ENCODE data around the gene SIK2.
"Not testable (repeated sequence)": the region's sequence is repeated elsewhere in the genome, so short reads cannot be mapped to it uniquely, and the experiment has no call there.

Gene SIK2

DNA sequence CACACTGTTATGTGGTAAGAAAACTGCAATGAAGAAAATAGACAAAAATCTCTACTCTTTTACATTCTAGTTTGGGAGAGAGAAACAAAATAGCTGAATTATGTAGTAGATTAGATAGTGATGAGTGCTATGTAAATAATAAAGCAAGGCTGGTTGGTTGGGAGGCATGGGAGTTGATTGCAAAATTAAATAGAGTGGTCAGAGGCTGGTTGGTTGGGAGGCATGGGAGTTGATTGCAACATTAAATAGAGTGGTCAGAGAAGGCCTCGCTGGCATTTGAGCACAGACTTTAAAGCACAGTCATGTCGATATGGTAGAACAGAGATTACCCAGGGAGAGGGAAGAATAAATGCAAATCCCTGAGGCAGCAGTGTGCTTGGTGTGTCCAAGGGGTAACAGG, 22.4 kb downstream of the SIK2 start:
- DNase-seq (ENCODE audit: low spot score): no peak

DNA sequence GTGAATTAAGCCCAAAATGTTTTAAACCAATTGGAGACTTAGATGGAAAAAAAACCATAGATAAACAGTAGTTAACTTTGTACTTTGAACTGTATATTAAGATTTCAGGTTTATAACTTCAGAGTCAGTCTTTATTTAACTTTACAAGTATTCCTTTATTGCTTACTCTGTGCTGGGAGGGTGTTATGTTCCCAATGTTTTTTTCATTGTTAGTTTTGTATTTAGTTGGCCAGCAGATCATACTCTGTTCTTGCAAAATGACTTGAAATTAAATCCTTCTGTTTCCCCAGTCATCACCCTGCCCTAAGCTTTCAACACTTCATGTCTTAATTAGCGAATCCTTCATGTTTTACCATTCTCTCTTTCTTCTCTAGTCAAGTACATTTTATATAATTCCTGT, 25.3 kb downstream of the SIK2 start:
- DNase-seq (ENCODE audit: low spot score): peak; percentile 20

DNA sequence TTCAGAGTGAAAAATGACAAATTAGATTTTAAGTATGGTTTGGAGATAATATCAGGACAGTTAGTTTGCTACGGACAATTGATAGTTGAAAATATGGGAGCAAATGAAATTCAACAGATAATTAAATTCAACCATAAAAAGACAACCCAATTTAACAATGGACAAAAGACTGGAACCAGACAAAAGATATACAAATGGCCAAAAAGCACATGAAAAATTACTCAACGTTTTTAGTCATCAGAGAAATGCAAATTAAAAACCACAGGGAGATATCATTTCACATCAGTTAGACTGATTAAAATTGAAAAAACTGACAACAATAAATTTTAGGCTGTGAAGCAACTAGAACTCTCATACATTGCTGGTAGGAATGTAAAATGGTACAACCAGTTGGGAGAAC, 27.2 kb downstream of the SIK2 start:
- no peak for DNase-seq (ENCODE audit: low spot score)

DNA sequence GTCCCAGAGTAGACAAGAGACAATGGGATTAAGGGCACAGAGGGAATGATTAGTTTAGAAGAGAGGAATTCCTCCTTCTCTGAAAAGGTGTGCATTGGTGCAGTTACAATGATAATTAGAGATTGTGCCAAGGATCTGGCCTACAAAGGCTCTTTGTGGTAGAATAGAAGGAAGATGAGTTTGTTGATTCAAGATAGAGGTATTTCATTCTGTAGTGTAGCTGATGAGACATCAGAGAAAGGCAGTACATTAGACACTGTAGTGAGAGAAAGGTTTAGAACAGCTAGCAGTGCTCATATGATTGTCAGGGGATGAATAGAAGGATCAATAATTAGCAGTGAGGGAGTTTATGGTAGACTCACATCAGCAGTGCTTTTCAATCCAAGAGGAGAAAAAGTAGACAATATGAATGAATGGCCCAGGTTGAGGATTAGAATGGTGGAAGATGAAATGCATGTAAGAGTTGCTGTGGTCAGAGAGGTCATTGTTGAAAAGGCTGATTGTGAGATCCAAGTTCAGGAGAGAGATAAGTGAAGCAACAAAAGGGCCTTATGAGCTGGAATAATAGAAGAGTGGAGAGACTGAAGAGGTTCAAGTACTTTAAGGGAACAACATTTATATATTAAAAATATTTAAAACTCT, 28.9 kb downstream of the SIK2 start:
- DNase-seq (ENCODE audit: low spot score): no peak

DNA sequence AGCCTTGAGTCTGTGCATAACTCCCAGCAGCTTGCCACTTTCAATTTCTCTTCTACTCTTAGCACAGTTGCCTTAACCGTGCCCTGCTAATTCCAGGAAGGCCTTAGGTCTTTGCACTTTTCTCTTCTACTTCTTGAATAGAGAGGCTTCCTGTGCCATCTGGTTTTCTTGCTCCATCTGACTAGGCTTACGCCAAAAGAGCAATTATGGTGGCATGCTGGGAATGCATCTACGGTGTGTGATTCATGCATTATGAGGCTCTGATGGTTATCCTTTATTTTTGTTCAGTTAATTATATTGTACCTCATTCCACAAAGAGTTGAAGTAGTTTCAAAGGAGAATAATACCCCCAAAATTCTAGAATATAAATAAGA, 29.4 kb downstream of the SIK2 start:
- DNase-seq (ENCODE audit: low spot score): peak; percentile 53

DNA sequence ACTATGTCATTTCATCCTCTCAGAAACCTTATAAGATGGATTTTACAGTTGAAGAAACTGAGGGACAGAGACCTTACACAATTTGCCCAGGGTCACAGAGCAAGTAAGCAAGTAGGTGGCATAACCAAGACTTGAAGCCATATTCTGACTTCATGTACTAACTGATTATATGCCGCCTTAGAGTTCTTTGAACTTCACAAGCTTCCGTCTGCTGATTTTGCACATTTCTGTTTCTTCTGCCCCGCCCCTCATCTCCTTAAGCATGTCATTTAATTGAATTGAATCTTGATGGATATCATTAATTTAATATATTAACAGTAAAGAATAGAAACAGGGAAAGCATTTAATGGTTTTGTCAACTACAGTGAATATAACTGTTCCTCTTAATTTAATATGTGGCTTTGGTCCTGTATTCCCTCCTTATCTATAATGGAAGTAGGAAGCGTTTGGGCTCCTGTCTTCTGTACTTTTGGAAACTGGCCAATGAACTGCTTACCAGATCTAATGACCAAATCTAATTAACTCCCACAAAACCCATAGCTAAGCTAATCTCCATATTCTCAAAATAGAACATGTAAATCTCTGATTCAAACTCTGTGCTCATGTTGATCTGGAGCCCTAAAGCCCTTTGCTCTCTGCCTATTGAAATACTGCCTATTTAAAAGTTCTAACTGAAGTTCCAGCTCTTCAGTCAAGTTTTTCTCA, 30.4 kb downstream of the SIK2 start:
- no peak for DNase-seq (ENCODE audit: low spot score)

DNA sequence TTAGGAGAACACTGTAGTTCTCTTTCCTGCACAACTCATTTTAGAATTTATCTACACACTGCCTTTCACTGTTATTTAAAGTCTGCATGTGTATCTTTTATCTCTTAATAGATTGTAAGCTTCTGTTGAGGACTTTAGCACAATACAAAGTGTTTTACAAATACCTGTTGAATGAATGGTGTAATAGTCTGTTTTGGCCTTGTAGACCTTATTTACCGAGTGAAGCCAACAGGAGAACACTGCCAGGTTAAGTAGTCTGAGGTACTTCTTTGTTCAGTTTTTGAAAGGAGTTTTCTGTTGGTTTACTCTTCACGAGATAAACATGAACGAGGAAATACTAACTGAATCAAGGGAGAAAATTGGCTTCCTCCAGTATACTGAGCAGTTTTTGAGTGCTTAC, 31.0 kb downstream of the SIK2 start:
- DNase-seq (ENCODE audit: low spot score): no peak

DNA sequence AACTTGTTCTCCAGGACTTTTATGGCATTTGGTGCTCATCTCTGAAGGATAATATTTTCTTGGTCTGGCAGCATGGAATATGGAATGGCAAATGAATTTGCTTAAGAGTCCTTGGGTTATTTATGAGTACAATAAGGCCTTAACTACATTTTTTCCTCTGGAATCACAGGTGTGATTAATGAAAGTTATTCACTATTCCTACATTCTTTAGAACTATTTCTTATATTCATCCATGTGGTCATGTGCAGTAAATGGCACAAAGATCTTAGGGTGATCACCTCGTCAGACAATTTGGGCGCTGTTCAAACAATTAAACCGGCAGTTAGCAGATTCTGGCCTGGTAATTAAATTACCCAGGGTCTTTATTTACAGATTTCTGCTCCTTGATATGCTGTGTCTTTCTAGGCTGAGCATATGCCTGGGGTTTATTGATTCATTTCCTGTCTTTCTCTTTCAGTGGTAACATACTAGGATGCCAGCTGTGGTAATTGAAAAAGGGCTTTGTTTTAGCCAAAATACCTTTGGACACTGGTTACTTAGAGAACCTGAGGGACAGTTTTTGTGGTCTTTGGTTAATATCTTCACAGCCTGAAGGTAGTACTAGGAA, 31.6 kb downstream of the SIK2 start:
- peak; percentile 11 for DNase-seq (ENCODE audit: low spot score)

DNA sequence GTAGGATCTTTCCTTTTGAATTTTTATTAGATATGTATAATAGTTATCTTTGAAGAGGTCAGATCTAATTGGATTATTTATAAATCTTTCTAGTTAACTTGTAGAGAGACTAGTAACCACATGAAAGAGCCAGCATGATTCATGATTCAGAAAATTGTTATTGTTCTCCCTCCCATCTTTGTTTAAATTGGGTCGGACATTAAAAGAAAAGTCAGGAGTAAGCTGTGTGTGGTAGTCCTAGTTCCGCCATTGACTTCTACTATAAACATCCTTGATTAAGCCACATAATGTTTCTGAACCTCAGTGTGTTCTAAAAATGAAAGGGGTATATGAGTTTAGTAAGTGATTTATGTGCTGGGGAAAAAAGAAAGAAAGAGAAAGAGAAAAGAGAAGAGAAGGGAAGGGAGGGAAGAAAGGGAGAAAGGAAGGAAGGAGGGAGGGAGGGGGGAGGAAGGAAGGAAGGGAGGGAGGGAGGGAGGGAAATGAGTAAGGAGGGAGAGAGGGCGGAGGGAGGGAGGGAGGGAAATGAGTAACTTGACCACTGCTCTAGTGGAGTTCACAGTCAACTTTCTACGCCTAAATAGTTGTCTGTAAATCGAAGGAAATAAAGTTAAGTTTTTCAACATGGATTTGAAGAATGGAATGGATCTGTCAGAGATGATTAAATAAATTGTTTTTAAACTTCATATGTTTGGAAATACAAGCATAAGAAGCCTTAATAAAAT, 32.9 kb downstream of the SIK2 start:
- DNase-seq (ENCODE audit: low spot score): no peak

DNA sequence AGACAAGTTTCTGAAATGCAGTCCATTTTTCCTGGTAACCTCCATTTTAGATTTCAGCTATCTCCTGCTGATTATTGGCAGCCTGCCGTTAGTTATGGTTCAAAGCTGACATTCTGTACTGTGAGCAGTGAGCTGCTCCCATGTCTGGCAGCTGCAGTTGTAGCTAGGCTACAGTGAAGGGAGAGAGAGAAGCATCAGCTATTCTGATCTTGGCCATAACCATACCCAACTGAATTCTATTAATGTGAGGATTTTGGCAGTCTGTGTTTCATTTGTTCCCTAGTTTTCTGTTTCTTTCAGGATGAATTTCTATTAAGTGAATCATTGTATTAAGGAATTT, 33.4 kb downstream of the SIK2 start:
- peak; percentile 37 for DNase-seq (ENCODE audit: low spot score)

DNA sequence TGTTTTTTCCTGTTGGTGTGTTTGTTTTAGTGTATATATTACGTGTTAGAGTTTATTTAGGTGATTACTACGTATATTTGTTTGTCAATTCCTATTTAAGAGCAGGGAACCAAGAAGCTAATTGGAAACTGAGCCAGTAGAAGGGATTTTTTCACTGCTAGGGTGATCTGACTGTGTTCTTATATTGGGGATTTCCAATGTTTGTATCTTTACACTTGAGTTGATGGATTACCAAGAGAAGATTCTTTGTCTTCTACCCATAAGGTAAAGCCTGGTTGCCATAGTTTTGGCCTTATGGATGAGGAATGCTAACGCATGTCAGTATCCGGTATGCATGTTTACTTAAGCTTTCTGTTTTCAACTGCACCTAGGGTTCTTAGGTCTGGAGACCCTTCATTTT, 35.6 kb downstream of the SIK2 start:
- no peak for DNase-seq (ENCODE audit: low spot score)

DNA sequence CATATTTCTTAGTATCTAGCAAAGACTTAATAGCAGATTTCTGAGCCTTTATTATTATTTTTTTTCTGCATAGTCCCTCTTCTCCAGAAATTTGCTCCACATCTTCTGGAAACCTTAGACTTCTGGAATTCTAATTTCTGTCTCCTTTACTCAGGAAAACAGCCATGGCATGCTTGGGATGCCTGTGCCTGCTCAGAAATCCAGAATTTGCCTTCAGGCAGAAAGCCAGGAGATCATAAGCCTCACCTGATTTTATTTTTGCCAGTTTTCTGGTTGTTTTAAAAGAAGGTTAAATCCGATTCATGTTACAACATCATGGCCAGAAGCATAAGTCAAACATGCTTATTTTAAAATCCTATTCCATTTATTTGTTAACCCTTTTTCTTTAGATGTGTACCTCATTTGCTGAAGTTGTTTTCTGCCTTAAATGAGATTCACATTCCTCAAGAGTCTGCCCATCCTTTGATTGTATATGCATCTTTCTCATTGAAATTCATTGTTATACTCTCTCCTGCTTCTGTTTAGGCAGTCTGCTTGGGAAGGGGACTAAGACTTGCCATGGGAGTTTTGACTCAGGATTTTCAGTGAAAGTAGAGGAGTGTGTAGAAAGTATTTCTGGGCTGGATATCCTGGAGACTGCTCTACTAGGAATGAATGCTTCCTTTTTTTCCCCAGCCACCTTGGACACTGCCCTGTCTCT, 37.1 kb downstream of the SIK2 start:
- no peak for DNase-seq (ENCODE audit: low spot score)

DNA sequence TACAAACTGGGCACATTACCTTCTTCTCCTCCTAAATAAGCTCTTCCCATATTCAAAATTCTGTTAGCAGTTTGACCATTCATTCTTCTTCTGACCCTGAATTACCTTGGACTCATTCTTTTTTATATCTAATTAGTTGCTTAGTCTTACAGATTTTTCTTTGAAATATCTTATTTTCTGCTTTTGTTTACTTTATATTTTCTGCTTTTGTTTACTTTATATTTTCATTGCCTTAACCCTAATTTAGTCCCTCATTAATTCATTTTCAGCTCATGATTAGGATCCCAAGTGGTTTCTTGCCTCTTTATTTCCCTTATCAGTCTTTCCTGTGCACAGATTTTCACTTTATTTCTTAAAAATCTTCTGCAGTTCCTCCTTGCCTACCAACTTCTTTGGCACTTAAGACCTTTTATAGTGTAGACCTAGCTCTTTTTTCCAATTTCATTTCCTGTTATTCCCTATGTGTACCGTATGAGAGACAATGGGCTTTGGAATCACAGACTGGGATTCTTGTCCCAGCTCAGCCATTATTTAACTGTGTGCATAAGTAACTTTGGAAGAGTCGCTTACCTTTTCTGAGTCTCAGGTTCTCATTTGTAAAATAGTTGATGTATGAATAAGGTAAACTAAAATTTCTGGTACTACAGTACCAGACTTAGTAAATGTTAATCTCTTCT, 39.2 kb downstream of the SIK2 start:
- no peak for DNase-seq (ENCODE audit: low spot score)

DNA sequence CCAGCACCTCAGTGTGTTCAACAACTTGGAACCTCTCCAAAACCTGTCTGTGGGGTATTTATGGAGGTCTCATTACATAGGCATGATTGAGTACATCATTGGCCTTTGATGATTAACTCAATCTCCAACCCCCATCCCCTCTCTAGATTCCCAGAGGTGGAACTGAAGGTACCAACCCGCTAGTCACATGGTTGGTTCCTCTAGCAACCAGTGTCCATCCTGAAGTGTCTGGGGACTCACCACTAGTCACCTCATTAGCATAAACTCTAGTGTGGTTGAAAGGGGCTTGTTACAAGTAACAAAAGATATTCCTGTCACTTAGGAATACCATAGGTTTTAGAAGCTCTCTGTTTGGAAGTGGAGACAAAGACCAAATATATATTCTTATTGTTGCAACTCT, 40.3 kb downstream of the SIK2 start:
- DNase-seq (ENCODE audit: low spot score): no peak

DNA sequence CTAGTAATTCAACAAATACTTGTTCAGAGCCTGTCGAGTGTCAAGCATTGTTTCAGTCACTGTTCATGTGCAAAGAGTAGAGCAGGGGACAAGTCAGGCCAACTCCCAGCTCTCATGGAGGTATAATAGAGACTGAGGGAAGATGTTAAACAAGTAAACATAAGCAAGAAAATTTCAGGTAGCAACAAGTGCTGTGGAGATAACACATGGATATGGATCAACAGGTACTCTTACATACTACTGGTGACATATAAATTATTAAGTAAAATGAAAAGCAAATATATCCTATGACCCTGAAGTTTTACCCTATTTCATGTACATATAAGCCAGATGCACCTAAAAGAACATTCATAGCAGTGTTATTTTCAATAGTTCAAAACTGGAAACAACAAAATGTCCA, 42.7 kb downstream of the SIK2 start:
- no peak for DNase-seq (ENCODE audit: low spot score)

DNA sequence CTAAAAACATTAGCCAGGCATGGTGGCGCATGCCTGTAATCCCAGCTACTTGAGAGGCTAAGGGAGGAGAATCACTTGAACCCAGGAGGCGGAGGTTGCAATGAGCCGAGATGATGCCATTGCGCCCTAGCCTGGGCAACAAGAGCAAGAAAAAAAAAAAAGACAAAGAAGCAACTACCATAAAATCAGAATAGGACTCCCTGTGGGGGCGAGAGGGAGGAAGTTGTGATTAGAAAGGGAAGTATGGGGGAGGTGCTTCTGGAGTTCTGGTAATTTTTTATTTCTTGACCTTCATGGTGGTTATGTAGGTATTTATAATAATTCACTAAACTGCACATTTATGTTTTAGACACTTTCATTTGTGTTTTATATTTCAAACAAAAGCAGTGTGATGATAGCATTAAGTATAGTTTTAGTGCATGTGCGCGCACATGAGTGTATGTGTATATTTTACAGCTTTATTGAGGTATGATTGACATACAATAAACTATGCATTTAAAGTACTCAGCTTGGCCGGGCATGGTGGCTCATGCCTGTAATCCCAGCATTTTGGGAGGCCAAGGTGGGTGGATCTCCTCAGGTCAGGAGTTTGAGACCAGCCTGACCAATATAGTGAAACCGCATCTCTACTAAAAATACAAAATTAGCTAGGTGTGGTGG, 43.5 kb downstream of the SIK2 start:
- DNase-seq (ENCODE audit: low spot score): no peak

DNA sequence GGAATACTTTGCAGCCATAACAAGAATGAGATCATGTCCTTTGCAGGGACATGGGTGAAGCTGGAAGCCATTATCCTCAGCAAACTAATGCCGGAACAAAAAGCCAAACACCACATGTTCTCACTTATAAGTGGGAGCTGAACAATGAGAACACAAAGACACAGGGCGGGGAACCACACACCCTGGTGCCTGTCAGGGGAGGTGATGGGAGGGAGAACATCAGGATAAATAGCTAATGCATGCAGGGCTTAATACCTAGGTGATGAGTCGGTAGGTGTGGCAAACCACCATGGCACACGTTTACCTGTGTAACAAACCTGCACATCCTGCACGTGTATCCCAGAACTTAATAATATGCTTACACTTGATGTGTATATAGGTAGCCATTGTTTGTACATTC, 49.1 kb downstream of the SIK2 start:
- DNase-seq (ENCODE audit: low spot score): not testable (repeated sequence)

DNA sequence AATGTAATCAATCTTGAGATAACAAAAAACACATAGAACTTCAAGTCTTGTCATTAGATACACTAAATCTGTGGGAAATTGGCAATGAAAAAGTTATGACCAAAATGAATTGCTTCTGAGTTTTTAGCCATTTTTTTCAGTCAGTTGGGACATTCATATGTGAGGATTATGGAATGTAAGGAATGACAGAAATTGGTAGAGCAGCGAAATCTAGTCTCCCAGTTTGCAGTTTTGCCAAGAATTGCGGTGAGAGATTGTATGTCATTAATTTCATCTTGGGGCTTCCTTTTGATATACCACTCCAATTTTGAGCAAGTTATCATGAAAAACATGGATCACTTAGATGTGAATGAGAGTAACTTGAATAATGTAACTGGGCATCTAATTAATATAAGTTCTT, 49.9 kb downstream of the SIK2 start:
- DNase-seq (ENCODE audit: low spot score): peak; percentile 38

DNA sequence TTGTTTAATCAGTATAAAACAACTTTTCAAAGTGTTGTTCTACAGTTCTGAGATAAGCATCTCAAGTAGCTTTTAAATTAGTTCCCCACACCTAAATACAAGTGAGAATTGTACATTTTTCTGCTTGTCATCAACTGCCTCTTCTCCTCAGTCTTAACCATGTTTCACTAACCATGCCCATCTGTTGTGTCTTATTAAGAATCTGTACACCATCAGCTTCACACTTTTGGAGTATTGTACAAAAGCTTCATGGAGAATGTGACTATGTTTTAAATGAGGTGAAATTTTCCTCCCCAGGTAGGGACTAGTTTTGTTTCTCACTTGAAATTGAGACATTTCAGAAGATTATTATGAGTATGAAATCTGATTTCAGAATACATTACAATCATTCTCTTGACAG, 52.4 kb downstream of the SIK2 start:
- DNase-seq (ENCODE audit: low spot score): no peak

DNA sequence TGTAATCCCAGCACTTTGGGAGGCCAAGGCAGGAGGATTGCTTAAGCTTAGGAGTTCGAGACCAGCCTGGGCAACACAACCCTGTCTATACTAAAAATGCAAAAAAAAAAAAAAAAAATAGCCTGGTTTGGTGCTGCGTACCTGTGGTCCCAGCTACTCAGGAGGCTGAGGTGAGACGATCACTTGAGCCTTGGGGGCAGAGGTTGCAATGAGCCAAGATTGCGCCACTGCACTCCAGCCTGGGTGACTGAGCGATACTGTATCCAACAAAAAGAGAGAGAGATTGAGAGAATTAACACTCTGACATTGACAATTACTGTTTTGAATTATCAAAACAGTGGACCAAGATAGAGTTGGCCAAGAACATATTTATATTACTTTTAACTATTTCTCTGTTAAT, 53.7 kb downstream of the SIK2 start:
- DNase-seq (ENCODE audit: low spot score): no peak

DNA sequence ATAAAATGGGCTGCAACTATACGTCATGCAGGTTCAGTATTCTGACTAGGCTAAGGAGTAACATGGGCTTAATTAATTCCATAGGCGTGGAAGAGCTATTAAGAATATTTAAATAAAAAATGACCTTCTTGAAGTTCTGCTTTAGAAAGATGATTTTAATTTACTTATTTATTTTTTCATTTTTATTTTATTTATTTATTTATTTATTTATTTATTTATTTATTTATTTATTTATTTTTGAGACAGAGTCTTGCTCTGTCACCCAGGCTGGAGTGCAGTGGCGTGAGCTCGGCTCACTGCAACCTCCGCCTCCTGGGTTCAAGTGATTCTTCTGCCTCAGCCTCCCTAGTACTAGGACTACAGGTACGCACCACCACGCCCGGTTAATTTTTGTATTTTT, 55.7 kb downstream of the SIK2 start:
- DNase-seq (ENCODE audit: low spot score): not testable (repeated sequence)

All from GM03348 (cell line).